MM.1S (cell line): ENCODE data around the gene ACTC1.

Source experiments
- CTCF ChIP-seq: fragments of 300-600 bp; sonication (generic); IDR thresholded peaks from 2 replicates; pipeline ENCODE4 v1.5.1; 2016; ENCODE audit warnings: antibody characterized with exemption, low read length, mixed read lengths
- EZH2 ChIP-seq: fragments of 300-600 bp; sonication (generic); optimal IDR thresholded peaks from 2 replicates; pipeline ENCODE3; 2017; ENCODE audit warnings: low read depth, mild to moderate bottlenecking, antibody characterized with exemption, low read length, mixed read lengths
- EZH2phosphoT487 ChIP-seq: fragments of 300-600 bp; sonication (generic); IDR thresholded peaks from 2 replicates; pipeline ENCODE4 v1.6.1; 2018; ENCODE audit warnings: antibody characterized with exemption, low read length

DNA sequence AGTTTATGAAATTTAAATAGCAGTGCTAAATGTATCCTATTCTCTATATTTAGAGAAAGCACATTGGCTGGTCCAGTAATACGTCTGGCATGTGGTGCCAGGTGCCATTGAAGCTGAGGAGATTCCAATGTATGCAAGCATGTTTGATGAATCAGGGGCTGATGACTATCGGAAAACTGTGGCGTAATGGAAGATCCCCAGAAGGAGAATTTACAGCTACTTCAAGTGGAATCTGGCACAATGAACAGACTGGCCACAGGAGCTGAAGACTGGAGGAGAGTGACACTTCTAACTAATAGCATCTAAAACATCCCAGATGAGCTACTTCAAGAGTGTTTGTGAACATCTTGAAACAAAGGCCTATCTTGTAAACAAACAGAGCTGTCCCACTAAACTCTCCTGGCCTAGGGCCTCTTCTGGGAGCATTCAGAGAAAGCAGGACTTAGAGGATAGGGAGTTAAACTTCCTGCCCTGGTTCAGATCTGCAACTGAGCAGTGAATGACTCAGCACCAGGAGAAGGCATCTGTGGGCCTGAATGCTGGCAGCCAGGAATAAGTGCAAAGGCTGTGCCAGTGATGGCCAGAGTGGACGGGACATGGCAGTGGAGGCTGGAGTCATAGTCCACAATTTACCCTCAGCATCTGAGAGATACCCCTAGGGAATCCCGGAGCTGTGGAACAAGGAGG is 15.2 kb upstream of the ACTC1 start:
- TF ChIP-seq CTCF (no peak), EZH2 (no peak), EZH2phosphoT487 (no peak)
